SK-N-SH treated with all-trans-retinoic acid at 6 μM for 48 hours (cell line): ENCODE results near the gene ZNF444.

ENCODE experiments used
- ARNTL ChIP-seq: fragments of 450-650 bp; formaldehyde crosslinking; IDR thresholded peaks from 2 replicates; pipeline ENCODE4 v1.5.0; 2020; ENCODE audit warnings: low read depth, mild to moderate bottlenecking, moderate library complexity, borderline replicate concordance
- CREB5 ChIP-seq: fragments of 250-450 bp; sonication (Bioruptor Pico); IDR thresholded peaks from 2 replicates; pipeline ENCODE4 v1.5.1; 2020; ENCODE audit warnings: low read depth, mild to moderate bottlenecking, moderate library complexity
- ESRRG ChIP-seq: fragments of 250-450 bp; sonication (Bioruptor Pico); IDR thresholded peaks from 2 replicates; pipeline ENCODE4 v1.6.1; 2021; ENCODE audit warnings: mild to moderate bottlenecking
- GLIS3 ChIP-seq: fragments of 250-450 bp; sonication (Bioruptor Pico); IDR thresholded peaks from 2 replicates; pipeline ENCODE4 v1.5.0; 2020; ENCODE audit warnings: mild to moderate bottlenecking, moderate library complexity
- OSR1 ChIP-seq: fragments of 250-450 bp; sonication (Bioruptor Pico); IDR thresholded peaks from 2 replicates; pipeline ENCODE4 v1.8.0; 2022; ENCODE audit warnings: moderate library complexity, mild to moderate bottlenecking, inconsistent platforms
- PATZ1 ChIP-seq: fragments of 250-450 bp; sonication (Bioruptor Pico); IDR thresholded peaks from 2 replicates; pipeline ENCODE4 v1.8.0; 2020; ENCODE audit warnings: mild to moderate bottlenecking, moderate library complexity, borderline replicate concordance
- RARB ChIP-seq: fragments of 250-450 bp; sonication (Bioruptor Pico); IDR thresholded peaks from 2 replicates; pipeline ENCODE4 v1.8.0; 2021; ENCODE audit warnings: mild to moderate bottlenecking, moderate library complexity
- SNAI2 ChIP-seq: fragments of 250-450 bp; sonication (Bioruptor Pico); IDR thresholded peaks from 2 replicates; pipeline ENCODE4 v1.5.0; 2020; ENCODE audit warnings: mild to moderate bottlenecking, moderate library complexity
- TOX ChIP-seq: fragments of 250-450 bp; sonication (Bioruptor Pico); IDR thresholded peaks from 2 replicates; pipeline ENCODE4 v1.8.0; 2021; ENCODE audit warnings: mild to moderate bottlenecking, moderate library complexity, borderline replicate concordance
- ZFP3 ChIP-seq: fragments of 250-450 bp; sonication (Bioruptor Pico); IDR thresholded peaks from 2 replicates; pipeline ENCODE4 v1.5.0; 2020; ENCODE audit warnings: mild to moderate bottlenecking, moderate library complexity
- ZFP30 ChIP-seq: fragments of 450-650 bp; formaldehyde crosslinking; IDR thresholded peaks from 2 replicates; pipeline ENCODE4 v1.5.0; 2022; ENCODE audit warnings: mild to moderate bottlenecking, moderate library complexity

- TF ChIP-seq OSR1 (CRISPR knock-in tag) = no peak
- TF ChIP-seq ESRRG = no peak
- no peak for TF ChIP-seq CREB5
- no peak for TF ChIP-seq ZFP30 (CRISPR knock-in tag)
- TF ChIP-seq ZFP3 (CRISPR knock-in tag) = no peak
- no peak for TF ChIP-seq RARB (CRISPR knock-in tag)
- no peak for TF ChIP-seq SNAI2 (CRISPR knock-in tag)
- no peak for TF ChIP-seq GLIS3 (CRISPR knock-in tag)
- TF ChIP-seq PATZ1 = no peak
- no peak for TF ChIP-seq TOX (CRISPR knock-in tag)
- no peak for TF ChIP-seq ARNTL
Measured at GRCh38 chr19:56142897-56143434, 1.9 kb downstream of the ZNF444 start.
